GM03348 (cell line): ENCODE data around the gene PRPF18.
"Not testable (repeated sequence)": the region's sequence is repeated elsewhere in the genome, so short reads cannot be mapped to it uniquely, and the experiment has no call there.

Experiments used
- DNase-seq: peaks from one replicate; pipeline ENCODE4 v3.0.0; 2012; ENCODE audit warnings: low spot score

Gene PRPF18

GRCh38 chr10:13586676-13587355 is at the start of gene PRPF18:
PRPF18 (plus strand) TSS chr10:13586965; CDS start chr10:13587087, 122 bp downstream.
- peak; percentile 97 for DNase-seq

- not testable (repeated sequence) for DNase-seq
Measured at GRCh38 chr10:13537985-13538384, 48.8 kb upstream of the PRPF18 start.

- no peak for DNase-seq
Measured at GRCh38 chr10:13542533-13542932, 44.2 kb upstream of the PRPF18 start.

GRCh38 chr10:13550802-13551201 is 36.0 kb upstream of the PRPF18 start:
- DNase-seq = no peak

- no peak for DNase-seq
Measured at GRCh38 chr10:13555884-13556510, 30.8 kb upstream of the PRPF18 start.

- DNase-seq = no peak
Measured at GRCh38 chr10:13559124-13559700, 27.6 kb upstream of the PRPF18 start.

- no peak for DNase-seq
Measured at GRCh38 chr10:13560597-13560996, 26.2 kb upstream of the PRPF18 start.

GRCh38 chr10:13563481-13564445 is 23.0 kb upstream of the PRPF18 start:
- DNase-seq = no peak

- DNase-seq = no peak
Measured at GRCh38 chr10:13564576-13564975, 22.2 kb upstream of the PRPF18 start.

GRCh38 chr10:13567030-13567429 is 19.7 kb upstream of the PRPF18 start:
- no peak for DNase-seq

- no peak for DNase-seq
Measured at GRCh38 chr10:13571541-13571940, 15.2 kb upstream of the PRPF18 start.

- no peak for DNase-seq
Measured at GRCh38 chr10:13573960-13574359, 12.8 kb upstream of the PRPF18 start.

- DNase-seq = no peak
Measured at GRCh38 chr10:13585195-13585751, 1.5 kb upstream of the PRPF18 start.

GRCh38 chr10:13585943-13586342 is 822 bp upstream of the PRPF18 start:
- DNase-seq = no peak

- peak; percentile 18 for DNase-seq
Measured at GRCh38 chr10:13587391-13587790, 626 bp downstream of the PRPF18 start.

GRCh38 chr10:13589316-13589715 is 2.6 kb downstream of the PRPF18 start:
- no peak for DNase-seq

GRCh38 chr10:13590886-13591285 is 4.1 kb downstream of the PRPF18 start:
- no peak for DNase-seq

GRCh38 chr10:13592306-13592705 is 5.5 kb downstream of the PRPF18 start:
- no peak for DNase-seq

GRCh38 chr10:13593535-13593934 is 6.8 kb downstream of the PRPF18 start:
- peak; percentile 70 for DNase-seq

GRCh38 chr10:13594641-13595040 is 7.9 kb downstream of the PRPF18 start:
- no peak for DNase-seq

GRCh38 chr10:13597909-13598308 is 11.1 kb downstream of the PRPF18 start:
- no peak for DNase-seq
